Glutamatergic neuron (in vitro differentiated cells): ENCODE data around the gene KCNMA1. TPM values are rescaled to one million over a fixed set of nuclear protein-coding genes. Genes with fewer than 3 reads are reported as not detected.

ENCODE experiments used
- DNase-seq: peaks from one replicate; pipeline ENCODE4 v3.0.0; 2022
- H3K27ac Mint-ChIP-seq: one replicate; pipeline ENCODE4 v1.8.0; 2020; ENCODE audit warnings: mild to moderate bottlenecking, mixed read lengths, inconsistent platforms; ENCODE audit not compliant: unreplicated experiment
- H3K27me3 Mint-ChIP-seq: one replicate; pipeline ENCODE4 v1.8.0; 2020; ENCODE audit warnings: mild to moderate bottlenecking, moderate library complexity, mixed read lengths, inconsistent platforms; ENCODE audit not compliant: unreplicated experiment
- H3K36me3 Mint-ChIP-seq: one replicate; pipeline ENCODE4 v1.8.0; 2020; ENCODE audit warnings: mild to moderate bottlenecking, mixed read lengths, inconsistent platforms; ENCODE audit not compliant: unreplicated experiment
- H3K4me1 Mint-ChIP-seq: one replicate; pipeline ENCODE4 v1.8.0; 2020; ENCODE audit warnings: mild to moderate bottlenecking, low read depth, mixed read lengths, inconsistent platforms; ENCODE audit not compliant: unreplicated experiment
- H3K4me3 Mint-ChIP-seq: one replicate; pipeline ENCODE4 v1.8.0; 2020; ENCODE audit warnings: mild to moderate bottlenecking, mixed read lengths, inconsistent platforms; ENCODE audit not compliant: unreplicated experiment
- H3K9me3 Mint-ChIP-seq: one replicate; pipeline ENCODE4 v1.8.0; 2020; ENCODE audit warnings: mild to moderate bottlenecking, moderate library complexity, mixed read lengths, inconsistent platforms; ENCODE audit not compliant: unreplicated experiment
- CTCF ChIP-seq: fragments of 200-600 bp; sonication (generic); IDR thresholded peaks from one replicate; pipeline ENCODE4 v1.5.0; 2021; ENCODE audit not compliant: partially characterized antibody, unreplicated experiment
- total RNA-seq: library from RNA; stranded (reverse); fragmentation: NEBNext Ultra II Directional; extraction: Animal tissue kit (Norgen Biotek cat#: 25700); gene quantifications from one replicate; pipeline ENCODE4 v1.2.1, GENCODE V29; 2021; ENCODE audit not compliant: unreplicated experiment

Gene KCNMA1
- total RNA-seq, 1 donor from 2014 or later, result 3.2 TPM

DNA sequence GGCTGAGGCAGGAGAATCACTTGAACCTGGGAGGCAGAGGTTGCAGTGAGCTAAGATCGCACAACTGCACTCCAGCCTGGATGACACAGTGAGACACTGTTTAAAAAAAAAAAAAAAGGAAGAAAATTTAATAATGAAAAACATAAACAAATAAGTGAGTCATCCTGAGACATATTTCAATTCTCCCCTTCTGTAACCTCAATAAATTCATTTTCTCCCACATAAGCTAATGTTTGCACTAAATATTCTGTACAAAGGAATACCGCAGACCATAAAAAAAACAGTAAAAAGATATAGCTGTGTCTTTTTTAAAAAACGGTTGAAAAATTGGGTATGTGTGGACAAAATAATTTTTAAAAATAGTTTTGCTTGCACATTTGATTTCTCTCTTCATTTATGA, 654.0 kb downstream of the KCNMA1 start:
- H3K27ac Mint-ChIP-seq, result no peak overlapping the region
- DNase-seq, result no peak
- peaks cover 2% of the 10 kb centered on the region for H3K9me3 Mint-ChIP-seq
- TF ChIP-seq CTCF, result no peak
- H3K27me3 Mint-ChIP-seq, result no peaks in the 10 kb centered on the region
- no peaks in the 10 kb centered on the region for H3K36me3 Mint-ChIP-seq
- no peaks in the 10 kb centered on the region for H3K4me1 Mint-ChIP-seq
- H3K4me3 Mint-ChIP-seq, result no peak overlapping the region

GRCh38 chr10:76982671-76983070, 654.9 kb downstream of the KCNMA1 start:
- H3K27ac Mint-ChIP-seq, result no peak overlapping the region
- H3K9me3 Mint-ChIP-seq, result peaks cover 2% of the 10 kb centered on the region
- no peak for TF ChIP-seq CTCF
- H3K36me3 Mint-ChIP-seq, result no peaks in the 10 kb centered on the region
- no peak for DNase-seq
- no peaks in the 10 kb centered on the region for H3K27me3 Mint-ChIP-seq
- H3K4me1 Mint-ChIP-seq, result no peaks in the 10 kb centered on the region
- H3K4me3 Mint-ChIP-seq, result no peak overlapping the region

DNA sequence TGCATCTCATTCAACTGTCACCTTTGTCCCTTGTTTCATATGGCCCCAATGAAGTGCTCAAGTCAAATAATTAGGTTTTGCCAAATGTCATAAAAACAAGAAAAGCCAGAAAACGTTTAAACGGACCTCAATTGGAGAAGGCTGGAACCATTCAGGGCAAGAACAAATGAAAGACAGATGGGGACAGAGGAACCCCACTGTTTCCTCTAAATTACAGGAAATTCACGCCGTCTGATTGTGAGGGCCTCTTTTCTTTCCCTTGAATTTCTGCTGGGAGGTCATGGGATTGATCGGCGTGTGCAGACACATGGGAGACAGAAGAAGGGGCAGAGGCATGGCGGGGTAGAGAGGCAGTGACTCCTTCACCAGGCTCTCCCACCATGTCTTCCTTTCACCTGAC, 656.4 kb downstream of the KCNMA1 start:
- no peak for DNase-seq
- no peaks in the 10 kb centered on the region for H3K4me1 Mint-ChIP-seq
- no peaks in the 10 kb centered on the region for H3K36me3 Mint-ChIP-seq
- no peak overlapping the region for H3K4me3 Mint-ChIP-seq
- no peaks in the 10 kb centered on the region for H3K27me3 Mint-ChIP-seq
- H3K9me3 Mint-ChIP-seq, result peaks cover 2% of the 10 kb centered on the region
- TF ChIP-seq CTCF, result no peak
- no peak overlapping the region for H3K27ac Mint-ChIP-seq

GRCh38 chr10:76977901-76978300, 659.7 kb downstream of the KCNMA1 start:
- H3K4me3 Mint-ChIP-seq, result no peak overlapping the region
- no peaks in the 10 kb centered on the region for H3K4me1 Mint-ChIP-seq
- no peak overlapping the region for H3K27ac Mint-ChIP-seq
- no peaks in the 10 kb centered on the region for H3K36me3 Mint-ChIP-seq
- peaks cover 2% of the 10 kb centered on the region for H3K9me3 Mint-ChIP-seq
- no peaks in the 10 kb centered on the region for H3K27me3 Mint-ChIP-seq
- no peak for TF ChIP-seq CTCF
- no peak for DNase-seq

DNA sequence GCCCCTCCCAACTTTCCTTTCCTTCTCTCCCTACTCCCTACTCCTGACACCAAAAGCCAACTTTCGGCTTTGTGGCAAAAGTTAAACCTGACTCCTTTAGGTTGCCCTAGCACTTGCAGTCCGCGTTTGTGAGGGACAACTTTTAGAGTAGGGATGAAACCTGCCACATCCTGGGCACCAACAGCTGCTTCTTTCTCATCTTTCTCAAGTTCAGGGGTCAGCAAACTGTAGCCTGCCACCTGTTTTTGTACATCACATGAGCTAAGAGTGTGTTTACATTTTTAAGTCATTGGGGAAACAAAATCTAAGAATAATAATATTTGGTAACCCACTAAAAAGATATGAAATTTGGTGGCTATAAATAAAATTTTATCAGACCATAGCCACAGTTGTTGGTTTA, 660.6 kb downstream of the KCNMA1 start:
- Mint-ChIP-seq H3K4me3 (no peak overlapping the region), H3K9me3 (peaks cover 2% of the 10 kb centered on the region), H3K27ac (no peak overlapping the region), H3K36me3 (no peaks in the 10 kb centered on the region), H3K4me1 (no peaks in the 10 kb centered on the region), H3K27me3 (no peaks in the 10 kb centered on the region)
- TF ChIP-seq CTCF, result no peak
- DNase-seq, result no peak
